Mesothelial cell of epicardium (in vitro differentiated cells): ENCODE measurements around the gene TPST1. TPM values are rescaled to one million over a fixed set of nuclear protein-coding genes. Genes with fewer than 3 reads are reported as not detected.
"Not testable (repeated sequence)": the region's sequence is repeated elsewhere in the genome, so short reads cannot be mapped to it uniquely, and the experiment has no call there.

Experiments used
- DNase-seq, 2 experiments: peaks; one replicate each; pipeline ENCODE4 v3.0.0; 2021; ENCODE audit warnings: low spot score in 2 of 2; ENCODE audit not compliant: unreplicated experiment in 2 of 2
- H3K27ac Mint-ChIP-seq: 2 replicates; pipeline ENCODE4 v1.8.0; 2021; ENCODE audit warnings: mixed read lengths
- H3K27me3 Mint-ChIP-seq: 2 replicates; pipeline ENCODE4 v1.8.0; 2021; ENCODE audit warnings: low read depth, mixed read lengths
- H3K36me3 Mint-ChIP-seq: 2 replicates; pipeline ENCODE4 v1.8.0; 2021; ENCODE audit warnings: mixed read lengths
- H3K4me1 Mint-ChIP-seq: 2 replicates; pipeline ENCODE4 v1.8.0; 2021; ENCODE audit warnings: mixed read lengths
- H3K4me3 Mint-ChIP-seq: 2 replicates; pipeline ENCODE4 v1.8.0; 2021; ENCODE audit warnings: mild to moderate bottlenecking, moderate library complexity, mixed read lengths
- H3K9me3 Mint-ChIP-seq: 2 replicates; pipeline ENCODE4 v1.8.0; 2021; ENCODE audit warnings: mixed read lengths
- total RNA-seq: library from RNA; stranded (reverse); gene quantifications from 3 replicates; pipeline ENCODE4 v1.2.1, GENCODE V29; 2021
- TF ChIP-seq, protein P1 (sequence below): fragments of 200-600 bp; sonication (generic); IDR thresholded peaks from one replicate; pipeline ENCODE4 v1.5.0; 2021; ENCODE audit warnings: antibody characterized with exemption; ENCODE audit not compliant: unreplicated experiment

The TPST1 gene
- total RNA-seq, 1 donor from 2014 or later = 37.7 TPM

DNA sequence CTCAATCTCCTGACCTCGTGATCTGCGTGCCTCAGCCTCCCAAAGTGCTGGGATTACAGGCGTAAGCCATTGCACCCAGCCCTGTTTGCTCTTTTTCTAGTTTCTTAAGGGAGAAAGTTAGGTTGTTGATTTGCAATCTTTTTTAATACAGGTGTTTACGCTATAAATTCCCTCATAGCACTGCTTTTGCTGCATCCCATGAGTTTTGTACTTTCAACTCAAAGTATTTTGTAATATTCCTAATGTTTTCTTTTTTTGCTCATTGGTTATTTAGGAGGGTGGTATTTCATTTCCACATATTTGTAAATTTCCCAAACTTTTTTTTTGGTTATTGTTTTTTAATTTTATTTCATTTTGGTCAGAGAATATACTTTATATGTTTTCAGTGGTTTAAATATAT is 11.6 kb downstream of the TPST1 start:
- no peak overlapping the region for H3K27ac Mint-ChIP-seq
- peaks cover 3% of the 10 kb centered on the region for H3K9me3 Mint-ChIP-seq
- H3K27me3 Mint-ChIP-seq = no peaks in the 10 kb centered on the region
- peaks cover 6% of the 10 kb centered on the region for H3K36me3 Mint-ChIP-seq
- no peak for DNase-seq
- H3K4me1 Mint-ChIP-seq = peaks cover 14% of the 10 kb centered on the region
- H3K4me3 Mint-ChIP-seq = no peak overlapping the region
- TF ChIP-seq, protein P1, sequence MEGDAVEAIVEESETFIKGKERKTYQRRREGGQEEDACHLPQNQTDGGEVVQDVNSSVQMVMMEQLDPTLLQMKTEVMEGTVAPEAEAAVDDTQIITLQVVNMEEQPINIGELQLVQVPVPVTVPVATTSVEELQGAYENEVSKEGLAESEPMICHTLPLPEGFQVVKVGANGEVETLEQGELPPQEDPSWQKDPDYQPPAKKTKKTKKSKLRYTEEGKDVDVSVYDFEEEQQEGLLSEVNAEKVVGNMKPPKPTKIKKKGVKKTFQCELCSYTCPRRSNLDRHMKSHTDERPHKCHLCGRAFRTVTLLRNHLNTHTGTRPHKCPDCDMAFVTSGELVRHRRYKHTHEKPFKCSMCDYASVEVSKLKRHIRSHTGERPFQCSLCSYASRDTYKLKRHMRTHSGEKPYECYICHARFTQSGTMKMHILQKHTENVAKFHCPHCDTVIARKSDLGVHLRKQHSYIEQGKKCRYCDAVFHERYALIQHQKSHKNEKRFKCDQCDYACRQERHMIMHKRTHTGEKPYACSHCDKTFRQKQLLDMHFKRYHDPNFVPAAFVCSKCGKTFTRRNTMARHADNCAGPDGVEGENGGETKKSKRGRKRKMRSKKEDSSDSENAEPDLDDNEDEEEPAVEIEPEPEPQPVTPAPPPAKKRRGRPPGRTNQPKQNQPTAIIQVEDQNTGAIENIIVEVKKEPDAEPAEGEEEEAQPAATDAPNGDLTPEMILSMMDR = no peak

DNA sequence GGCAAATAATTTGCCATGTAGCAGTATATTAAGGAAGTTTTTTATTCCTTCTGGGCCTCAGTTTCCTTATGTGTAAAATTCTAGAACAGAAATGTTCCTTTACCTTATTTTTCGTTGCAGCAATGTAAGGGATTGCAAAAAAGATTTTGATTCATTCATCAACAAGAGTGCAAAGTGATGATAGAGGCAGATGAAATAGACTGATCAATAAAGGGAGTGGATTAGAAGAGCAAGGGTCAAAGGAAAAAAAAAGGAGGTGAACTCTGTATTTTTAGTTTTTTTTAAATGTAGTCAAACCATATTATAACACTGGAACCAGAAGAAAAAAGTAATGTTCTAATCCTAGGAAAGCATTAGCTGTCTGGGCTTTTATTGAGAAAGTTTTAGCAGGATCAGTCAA is 14.7 kb downstream of the TPST1 start:
- Mint-ChIP-seq H3K9me3 (peaks cover 3% of the 10 kb centered on the region), H3K4me1 (peaks cover 8% of the 10 kb centered on the region), H3K36me3 (peaks cover 6% of the 10 kb centered on the region), H3K27ac (no peak overlapping the region), H3K27me3 (no peaks in the 10 kb centered on the region), H3K4me3 (no peak overlapping the region)
- TF ChIP-seq, protein P1 = no peak
- no peak for DNase-seq

DNA sequence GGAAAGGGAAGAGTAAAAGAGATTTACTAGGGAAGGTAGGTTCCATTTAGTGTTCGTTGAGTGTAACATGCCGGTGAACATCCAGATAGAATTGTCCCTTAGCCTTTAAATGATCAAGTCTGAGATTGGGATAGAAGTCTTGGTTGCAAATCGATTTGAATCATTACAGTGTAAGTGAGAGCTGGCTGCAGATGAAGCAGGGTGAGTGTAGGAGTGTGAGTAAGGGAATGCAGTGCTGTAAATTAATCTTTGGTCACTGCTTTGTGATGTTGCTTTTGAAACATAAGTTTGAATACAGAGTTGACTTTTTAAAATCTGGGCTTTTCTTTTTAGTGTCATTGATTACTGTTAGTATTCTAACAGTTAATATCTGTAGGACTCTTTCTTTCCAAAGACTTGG is 16.3 kb downstream of the TPST1 start:
- TF ChIP-seq, protein P1 = no peak
- H3K4me3 Mint-ChIP-seq = no peak overlapping the region
- peak overlapping the region; percentile 7 for H3K27ac Mint-ChIP-seq
- peaks cover 3% of the 10 kb centered on the region for H3K36me3 Mint-ChIP-seq
- peaks cover 3% of the 10 kb centered on the region for H3K9me3 Mint-ChIP-seq
- H3K27me3 Mint-ChIP-seq = no peaks in the 10 kb centered on the region
- DNase-seq = no peak
- peaks cover 8% of the 10 kb centered on the region for H3K4me1 Mint-ChIP-seq

DNA sequence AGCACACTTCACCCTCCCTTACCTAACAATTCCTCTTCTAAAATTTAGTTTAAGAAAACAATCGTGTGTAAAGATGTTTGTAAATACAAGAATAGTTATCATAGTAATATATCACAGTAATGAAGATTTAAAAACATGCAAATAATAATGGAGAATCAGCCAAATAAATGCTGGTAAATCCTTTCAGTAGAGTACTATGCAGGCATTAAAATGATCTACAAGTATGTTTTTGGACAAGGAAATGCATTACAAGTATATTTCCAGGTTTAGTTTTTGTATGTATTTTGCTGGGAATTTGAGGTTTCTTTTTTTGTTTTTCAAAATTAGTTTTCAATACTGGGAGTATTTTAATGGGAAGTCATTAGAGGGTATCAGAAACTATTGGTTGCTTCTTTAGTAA is 22.7 kb downstream of the TPST1 start:
- Mint-ChIP-seq H3K4me3 (no peak overlapping the region), H3K36me3 (peaks cover 12% of the 10 kb centered on the region), H3K27me3 (no peaks in the 10 kb centered on the region), H3K4me1 (peaks cover 2% of the 10 kb centered on the region), H3K9me3 (peaks cover 19% of the 10 kb centered on the region), H3K27ac (no peak overlapping the region)
- TF ChIP-seq, protein P1 = no peak
- DNase-seq = no peak

DNA sequence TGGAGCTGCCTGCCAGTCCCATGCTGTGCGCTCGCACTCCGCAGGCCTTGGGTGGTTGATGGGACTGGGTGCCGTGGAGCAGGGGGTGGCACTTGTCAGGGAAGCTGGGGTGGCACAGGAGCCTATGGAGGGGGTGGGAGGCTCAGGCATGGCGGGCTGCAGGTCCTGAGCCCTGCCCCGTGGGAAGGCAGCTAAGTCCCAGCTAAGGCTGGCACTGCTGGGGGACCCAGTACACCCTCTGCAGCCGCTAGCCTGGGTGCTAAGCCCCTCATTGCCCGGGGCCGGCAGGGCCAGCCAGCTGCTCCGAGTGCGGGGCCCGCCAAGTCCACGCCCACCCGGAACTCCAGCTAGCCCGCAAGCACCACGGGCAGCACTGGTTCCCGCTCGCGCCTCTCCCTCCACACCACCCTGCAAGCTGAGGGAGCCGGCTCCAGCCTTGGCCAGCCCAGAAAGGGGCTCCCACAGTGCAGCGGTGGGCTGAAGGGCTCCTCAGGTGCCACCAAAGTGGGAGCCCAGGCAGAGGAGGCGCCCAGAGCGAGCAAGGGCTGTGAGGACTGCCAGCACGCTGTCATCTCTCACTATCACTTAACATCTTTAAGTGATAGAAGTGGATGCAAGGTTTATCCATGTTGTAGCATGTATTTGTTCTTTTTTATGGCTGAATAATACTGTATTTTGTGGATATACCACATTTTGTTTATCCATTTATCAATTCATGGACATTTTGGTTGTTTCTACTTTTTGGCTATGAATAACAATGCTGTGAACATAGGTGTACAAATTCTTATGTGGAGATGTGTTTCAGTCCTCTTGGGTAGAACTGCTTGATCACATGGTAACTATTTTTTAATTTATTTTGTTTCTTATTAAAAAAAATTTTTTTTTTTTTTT is 26.4 kb downstream of the TPST1 start:
- H3K27me3 Mint-ChIP-seq = not testable (repeated sequence)

DNA sequence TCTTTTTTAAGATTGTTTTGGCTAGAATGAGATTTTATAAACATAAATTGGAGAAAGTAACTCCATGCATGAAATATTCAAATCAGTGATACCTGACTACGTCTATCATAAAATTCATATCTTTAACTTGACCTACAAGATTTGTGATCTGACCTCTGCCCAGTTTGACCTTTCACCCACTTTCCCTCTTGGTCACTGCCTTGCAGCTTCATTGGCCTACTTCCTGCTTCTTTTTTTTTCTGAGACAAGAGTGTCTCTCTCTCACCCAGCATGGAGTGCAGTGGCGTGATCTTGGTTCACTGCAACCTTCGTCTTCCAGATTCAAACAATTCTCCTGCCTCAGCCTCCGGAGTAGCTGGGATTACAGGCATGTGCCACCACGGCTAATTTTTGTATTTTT is 28.5 kb downstream of the TPST1 start:
- H3K4me3 Mint-ChIP-seq = no peak overlapping the region
- peaks cover 12% of the 10 kb centered on the region for H3K9me3 Mint-ChIP-seq
- H3K36me3 Mint-ChIP-seq = peaks cover 13% of the 10 kb centered on the region
- peaks cover 25% of the 10 kb centered on the region for H3K4me1 Mint-ChIP-seq
- TF ChIP-seq, protein P1 = no peak
- no peaks in the 10 kb centered on the region for H3K27me3 Mint-ChIP-seq
- no peak for DNase-seq
- H3K27ac Mint-ChIP-seq = peak overlapping the region; percentile 74

More for the DNA sequence above, 26.4 kb downstream of the TPST1 start:
- not testable (repeated sequence) for H3K4me1 Mint-ChIP-seq, DNase-seq, H3K27ac Mint-ChIP-seq, H3K4me3 Mint-ChIP-seq
- H3K9me3 Mint-ChIP-seq = peaks cover 22% of the 10 kb centered on the region
- peaks cover 15% of the 10 kb centered on the region for H3K36me3 Mint-ChIP-seq
